HG02973 (cell line): ENCODE data around the gene PDHX.

Experiments used
- ATAC-seq: cut with Tn5 transposase; IDR thresholded peaks from one replicate; pipeline ENCODE4 v1.9.1; 2021; ENCODE audit warnings: moderate library complexity; ENCODE audit not compliant: unreplicated experiment

The PDHX gene

DNA sequence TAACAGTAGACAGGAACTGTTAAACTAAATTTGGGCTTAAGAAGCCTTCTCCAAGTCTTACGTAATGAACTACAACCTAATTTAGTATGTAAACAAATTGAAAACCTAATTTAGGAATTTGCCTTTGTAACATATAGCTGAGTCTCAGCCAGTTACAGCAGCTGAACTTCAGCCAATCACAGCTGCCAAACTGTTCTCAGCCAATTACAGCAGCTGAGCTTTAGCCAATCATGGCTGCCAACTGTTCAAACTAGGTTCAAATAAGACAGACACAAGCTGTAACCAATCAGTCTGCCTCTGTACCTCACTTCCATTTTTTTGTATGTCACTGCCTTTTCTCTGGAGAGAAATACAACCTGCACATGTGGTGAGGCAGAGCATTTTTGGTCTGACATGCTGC, 127.5 kb downstream of the PDHX start:
- ATAC-seq: no peak

- peak; percentile 64 for ATAC-seq
Observed at GRCh38 chr11:35045236-35045820, 128.9 kb downstream of the PDHX start.
